Ovary (tissue), 3 donors: Measurements from ENCODE around the gene GASK1A.

Source experiments
- CTCF ChIP-seq, 3 donors: fragments of 450-650 bp in 2 of 3; fragments of 200-600 bp in 1 of 3; IDR thresholded peaks; one replicate each; pipeline versions ENCODE4 v1.5.1 to v1.8.0; 2016 to 2022; ENCODE audit warnings: antibody characterized with exemption in 3 of 3, mild to moderate bottlenecking in 1 of 3
- POLR2A ChIP-seq: fragments of 450-650 bp; IDR thresholded peaks from one replicate; pipeline ENCODE4 v1.6.1; 2017; ENCODE audit warnings: antibody characterized with exemption, mild to moderate bottlenecking, moderate library complexity
- donor health status: DM: no; HTN: no; CAD: no.

- TF ChIP-seq CTCF (IDR thresholded peaks at IDR 0.05), result no peak
- no peak for TF ChIP-seq POLR2A
These were observed 43.6 kb upstream of the GASK1A start for GRCh38 chr3:42935472-42935871.
